ENCODE data around the gene GSTK1.

The GSTK1 gene

GRCh38 chr7:143279186-143280098 is 16.2 kb downstream of the GSTK1 start:
- peak; percentile 71 for DNase-seq (ENCODE audit: low read depth)
- TF ChIP-seq CTCF (IDR thresholded peaks at IDR 0.05; ENCODE audit: low read depth, low read length, missing control alignments), result no peak
- H3K4me3 ChIP-seq (ENCODE audit: low read depth, low read length), result no peak overlapping the region
- in situ Hi-C loops (cut with HindIII; ENCODE audit: low sequenced_read_pairs), result no loop called here

DNA sequence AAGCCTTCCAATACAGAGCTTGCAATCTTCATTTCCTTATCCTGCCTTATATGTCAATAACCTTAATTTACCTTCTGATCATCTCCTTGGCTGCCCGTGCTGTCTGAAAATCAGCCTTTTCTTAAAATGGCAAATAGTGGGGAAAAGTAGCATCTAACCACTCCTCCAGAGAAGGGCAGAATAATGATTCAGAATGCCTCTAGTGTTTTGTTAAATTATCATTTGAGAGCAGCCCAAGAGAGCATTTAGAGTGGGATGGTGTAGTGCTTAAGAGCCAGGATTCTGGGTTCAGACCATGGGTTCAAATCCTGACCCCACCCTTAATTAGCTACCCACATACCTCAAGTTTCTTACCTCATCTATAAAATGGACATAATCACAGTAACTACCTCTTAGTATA is 16.9 kb downstream of the GSTK1 start:
- in situ Hi-C loops (cut with HindIII; ENCODE audit: low sequenced_read_pairs), result no loop called here
- no peak for DNase-seq (ENCODE audit: low read depth)
- no peak for TF ChIP-seq CTCF (IDR thresholded peaks at IDR 0.05; ENCODE audit: low read depth, low read length, missing control alignments)
- no peak overlapping the region for H3K4me3 ChIP-seq (ENCODE audit: low read depth, low read length)

- DNase-seq (ENCODE audit: low read depth), result no peak
- H3K4me3 ChIP-seq (ENCODE audit: low read depth, low read length), result no peak overlapping the region
- no peak for TF ChIP-seq CTCF (IDR thresholded peaks at IDR 0.05; ENCODE audit: low read depth, low read length, missing control alignments)
- in situ Hi-C loops (cut with HindIII; ENCODE audit: low sequenced_read_pairs), result no loop called here
Observed at GRCh38 chr7:143280566-143280965, 17.3 kb downstream of the GSTK1 start.

DNA sequence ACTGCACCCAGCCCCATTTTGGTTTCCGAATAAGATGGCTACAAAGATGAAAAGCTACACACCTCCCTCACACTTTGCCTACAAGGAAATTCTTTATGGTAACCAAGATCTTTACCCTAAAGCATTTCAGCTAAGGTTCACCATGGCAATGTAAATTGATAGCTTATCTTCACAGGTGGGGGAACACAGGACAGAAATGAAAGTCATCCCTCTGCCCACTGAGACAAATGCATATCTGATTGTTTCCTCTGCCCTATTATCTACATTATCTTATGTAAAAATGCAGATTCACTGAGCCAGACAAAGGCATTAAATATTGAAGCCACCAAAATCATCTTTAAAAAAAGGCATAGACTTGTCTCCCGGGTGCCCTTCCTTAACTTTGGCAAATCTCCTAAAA is 18.3 kb downstream of the GSTK1 start:
- no peak overlapping the region for H3K4me3 ChIP-seq (ENCODE audit: low read depth, low read length)
- TF ChIP-seq CTCF (IDR thresholded peaks at IDR 0.05; ENCODE audit: low read depth, low read length, missing control alignments), result no peak
- no peak for DNase-seq (ENCODE audit: low read depth)
- in situ Hi-C loops (cut with HindIII; ENCODE audit: low sequenced_read_pairs), result no loop called here

GRCh38 chr7:143282124-143282523 is 18.9 kb downstream of the GSTK1 start:
- in situ Hi-C loops (cut with HindIII; ENCODE audit: low sequenced_read_pairs), result no loop called here
- no peak for DNase-seq (ENCODE audit: low read depth)
- TF ChIP-seq CTCF (IDR thresholded peaks at IDR 0.05; ENCODE audit: low read depth, low read length, missing control alignments), result no peak
- H3K4me3 ChIP-seq (ENCODE audit: low read depth, low read length), result no peak overlapping the region

GRCh38 chr7:143283381-143283780 is 20.1 kb downstream of the GSTK1 start:
- no peak for TF ChIP-seq CTCF (IDR thresholded peaks at IDR 0.05; ENCODE audit: low read depth, low read length, missing control alignments)
- no peak for DNase-seq (ENCODE audit: low read depth)
- in situ Hi-C loops (cut with HindIII; ENCODE audit: low sequenced_read_pairs), result no loop called here
- no peak overlapping the region for H3K4me3 ChIP-seq (ENCODE audit: low read depth, low read length)

All from astrocyte of the cerebellum (primary cell).